ENCODE results near the gene AVPR1B. TPM values are rescaled to one million over a fixed set of nuclear protein-coding genes. Genes with fewer than 3 reads are reported as not detected.
"Not testable (repeated sequence)": the region's sequence is repeated elsewhere in the genome, so short reads cannot be mapped to it uniquely, and the experiment has no call there.

The AVPR1B gene
- total RNA-seq, 4 donors from 2014 or later, result 0.18 to 0.62 TPM; not detected in 2

- H3K27me3 ChIP-seq, result no peaks in the 10 kb centered on the region
- TF ChIP-seq CTCF (IDR thresholded peaks at IDR 0.05) (no peak), POLR2A (IDR thresholded peaks at IDR 0.05) (no peak)
- H3K4me3 ChIP-seq, result no peak overlapping the region
- H3K9me3 ChIP-seq, result no peaks in the 10 kb centered on the region
- no peaks in the 10 kb centered on the region for H3K36me3 ChIP-seq
- intact Hi-C loops (cut with DNase I; ENCODE audit: low total_unique reads), result no loop called here
- H3K27ac ChIP-seq, result no peak overlapping the region
- no peak for DNase-seq
- H3K4me1 ChIP-seq, result peaks cover 0 to 4% of the 10 kb centered on the region in 2 donors
These were observed 51.5 kb downstream of the AVPR1B start for GRCh38 chr1:206065547-206066145.

- H3K27ac ChIP-seq; H3K9me3 ChIP-seq; intact Hi-C loops (cut with DNase I; ENCODE audit: low total_unique reads); H3K4me3 ChIP-seq; H3K36me3 ChIP-seq; DNase-seq; H3K27me3 ChIP-seq; H3K4me1 ChIP-seq: not testable (repeated sequence)
These were observed 52.7 kb downstream of the AVPR1B start for GRCh38 chr1:206064501-206064900.

GRCh38 chr1:206064001-206064400 lies 53.2 kb downstream of the AVPR1B start:
- H3K4me3 ChIP-seq; DNase-seq; intact Hi-C loops (cut with DNase I; ENCODE audit: low total_unique reads); H3K4me1 ChIP-seq; H3K27ac ChIP-seq; H3K9me3 ChIP-seq; H3K36me3 ChIP-seq; H3K27me3 ChIP-seq: not testable (repeated sequence)

DNA sequence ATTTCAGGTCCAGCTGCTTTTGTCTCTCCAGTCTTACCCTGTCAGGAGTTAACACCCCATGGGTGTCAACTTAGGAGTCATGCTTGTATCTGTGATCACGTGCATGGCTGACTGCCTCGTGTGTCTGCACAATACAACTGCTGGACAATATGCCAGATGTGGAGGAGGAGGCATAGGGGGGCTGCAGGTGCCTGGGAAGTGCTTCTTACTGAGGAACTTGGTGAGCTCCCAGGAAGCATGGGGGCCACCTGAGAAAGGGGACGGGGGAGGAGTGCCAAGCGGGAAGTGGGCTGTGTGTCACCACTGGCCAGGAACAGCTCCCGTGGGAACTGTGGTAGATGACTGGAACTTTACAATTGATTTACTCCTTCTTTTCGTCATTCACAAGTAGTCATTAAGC lies 54.7 kb downstream of the AVPR1B start:
- no peaks in the 10 kb centered on the region for H3K27me3 ChIP-seq
- intact Hi-C loops (cut with DNase I; ENCODE audit: low total_unique reads), result no loop called here
- peaks cover 0 to 4% of the 10 kb centered on the region in 2 donors for H3K4me1 ChIP-seq
- DNase-seq, result peak; percentile 29 to 43
- no peak overlapping the region for H3K4me3 ChIP-seq
- H3K36me3 ChIP-seq, result no peaks in the 10 kb centered on the region
- no peak overlapping the region for H3K27ac ChIP-seq
- H3K9me3 ChIP-seq, result no peaks in the 10 kb centered on the region
- TF ChIP-seq CTCF (IDR thresholded peaks at IDR 0.05), result no peak

- Histone ChIP-seq H3K27ac (no peak overlapping the region), H3K4me1 (peaks cover 0 to 4% of the 10 kb centered on the region in 2 donors), H3K36me3 (no peaks in the 10 kb centered on the region), H3K9me3 (no peaks in the 10 kb centered on the region), H3K4me3 (no peak overlapping the region), H3K27me3 (no peaks in the 10 kb centered on the region)
- DNase-seq, result no peak
- intact Hi-C loops (cut with DNase I; ENCODE audit: low total_unique reads), result no loop called here
- TF ChIP-seq CTCF (IDR thresholded peaks at IDR 0.05) (no peak), POLR2A (IDR thresholded peaks at IDR 0.05) (no peak)
These were observed 56.3 kb downstream of the AVPR1B start for GRCh38 chr1:206060844-206061243.

Small RNA genes lying within 50 kb of the gene (small RNA-seq; reads per million reads assigned to genes)
- gene RF00271, result not detected

Other genes starting within 250 kb of the AVPR1B start
- not detected for gene SLC26A9, start 173.9 kb downstream of the AVPR1B start, total RNA-seq
- 10 to 100 TPM in 2 of 4 donors, 1 to 10 TPM in 1, under 1 TPM in 1; 0.26 to 22.5 (median 8.0) TPM for gene RAB7B, start 114.0 kb downstream of the AVPR1B start, total RNA-seq
- under 1 TPM in 1 of 4 donors, not detected in 3; 0.21 TPM for gene CTSE, start 93.5 kb downstream of the AVPR1B start, total RNA-seq
- 1 to 10 TPM in 3 of 4 donors, not detected in 1; 3.6 to 6.4 (median 5.6) TPM for gene RHEX, start 64.2 kb downstream of the AVPR1B start, total RNA-seq
- gene FAM72A, start 85.5 kb upstream of the AVPR1B start, total RNA-seq, result 1 to 10 TPM in 1 of 4 donors, under 1 TPM in 1, not detected in 2; 0.29 to 2.7 TPM
- 10 to 100 TPM; 10.5 to 91.8 (median 42.6) TPM for gene SRGAP2, start 86.2 kb upstream of the AVPR1B start, total RNA-seq

All from uterus (tissue), 4 donors.